HG03521 (cell line): Measurements from ENCODE around the gene TREX2.

Experiments
- ATAC-seq: cut with Tn5 transposase; IDR thresholded peaks from one replicate; pipeline ENCODE4 v1.9.1; 2021; ENCODE audit warnings: mild to moderate bottlenecking, moderate library complexity; ENCODE audit not compliant: unreplicated experiment

The TREX2 gene

DNA sequence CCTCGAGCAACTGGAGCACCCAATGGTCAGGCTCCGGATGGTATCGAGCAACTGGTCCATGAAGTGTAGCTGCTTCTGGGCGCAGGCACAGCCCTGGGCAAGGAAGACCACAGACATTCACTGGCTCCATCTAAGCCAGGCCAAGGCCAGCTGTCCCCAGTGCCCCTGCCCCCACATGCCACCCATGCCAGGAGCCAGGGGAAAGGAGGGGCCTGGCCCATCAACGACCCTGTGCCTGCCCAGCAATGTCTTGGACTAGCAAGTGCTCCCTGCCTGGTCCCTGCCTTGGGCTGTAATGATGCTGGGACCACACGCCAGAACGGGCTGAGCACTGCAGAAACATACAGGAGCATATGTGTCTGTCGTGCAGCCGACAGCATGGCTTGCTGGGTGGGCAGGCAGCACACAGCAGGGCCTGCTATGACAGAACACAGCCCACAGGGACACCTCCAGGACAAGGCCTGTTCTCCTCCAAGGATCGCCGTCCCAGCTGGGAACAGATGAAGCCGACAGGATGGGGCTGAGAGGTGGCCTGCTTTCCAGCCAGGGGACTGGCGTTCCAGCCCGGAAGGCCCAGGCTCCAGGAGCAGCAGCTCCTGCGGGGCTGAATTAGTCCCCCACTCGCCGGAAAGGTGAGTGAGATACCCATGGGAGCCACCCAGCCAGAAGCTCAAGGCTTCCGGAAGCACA lies 11.4 kb upstream of the TREX2 start:
- ATAC-seq = no peak

DNA sequence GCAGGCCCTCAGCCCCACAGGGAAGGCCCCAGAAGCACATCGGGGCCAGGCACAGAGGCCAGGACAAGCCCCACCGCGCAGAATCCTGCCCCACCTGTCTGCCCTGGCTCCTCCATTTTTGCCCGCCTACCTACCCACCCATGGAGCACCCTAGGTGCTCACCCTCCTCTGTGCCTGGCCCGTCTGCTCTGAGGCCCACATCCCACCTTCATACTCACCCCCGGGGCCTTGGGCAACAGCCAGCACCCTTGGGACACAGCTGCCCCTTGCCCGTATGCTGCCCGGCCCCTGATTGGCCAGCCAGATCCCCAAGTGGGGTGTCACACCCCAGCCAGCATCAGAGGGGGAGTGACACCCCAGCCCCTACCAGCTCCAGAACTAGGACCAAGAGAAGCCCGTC lies 10.8 kb upstream of the TREX2 start:
- no peak for ATAC-seq

DNA sequence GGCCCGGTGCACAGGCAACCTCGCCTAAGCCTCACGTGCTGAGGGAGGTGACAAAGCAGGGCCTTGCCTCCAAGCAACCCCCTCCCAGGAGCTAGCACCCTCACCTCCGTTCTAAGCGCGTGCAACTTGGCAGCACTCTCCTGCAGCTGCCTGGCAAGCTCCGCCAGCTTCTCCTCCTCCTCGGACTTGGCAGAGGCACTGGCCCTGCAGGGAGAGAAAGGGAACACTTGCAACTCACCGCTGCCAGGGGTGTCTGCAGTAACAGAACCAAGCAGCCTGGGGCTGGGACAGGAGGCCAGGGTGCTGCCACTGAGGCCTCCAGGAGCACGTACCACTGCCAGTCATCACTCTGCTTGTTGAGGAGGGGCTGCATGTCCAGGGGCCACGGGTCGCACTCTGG lies 10.3 kb upstream of the TREX2 start:
- no peak for ATAC-seq

DNA sequence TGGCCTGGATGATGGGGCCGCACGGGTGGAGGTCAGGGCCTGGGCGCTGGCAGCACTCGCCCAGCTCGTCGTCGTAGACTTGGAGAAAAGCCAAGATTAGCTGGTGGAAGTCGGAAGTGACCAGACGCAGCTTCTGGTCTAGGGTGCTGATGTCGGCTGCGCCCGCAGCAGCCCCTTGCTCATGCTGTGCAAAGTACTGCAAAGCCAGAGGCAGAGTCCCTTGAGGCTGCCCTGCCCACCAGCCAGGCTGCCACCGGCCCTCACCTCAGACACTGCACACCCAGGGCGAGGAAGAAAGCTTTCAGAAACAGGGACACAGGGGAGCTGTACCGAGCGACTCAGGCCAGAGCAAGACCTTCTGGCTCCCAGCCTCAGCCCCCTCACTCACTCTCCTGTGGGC lies 9.7 kb upstream of the TREX2 start:
- ATAC-seq = no peak

- no peak for ATAC-seq
These were observed 9.2 kb upstream of the TREX2 start for GRCh38 chrX:153454901-153455550.

DNA sequence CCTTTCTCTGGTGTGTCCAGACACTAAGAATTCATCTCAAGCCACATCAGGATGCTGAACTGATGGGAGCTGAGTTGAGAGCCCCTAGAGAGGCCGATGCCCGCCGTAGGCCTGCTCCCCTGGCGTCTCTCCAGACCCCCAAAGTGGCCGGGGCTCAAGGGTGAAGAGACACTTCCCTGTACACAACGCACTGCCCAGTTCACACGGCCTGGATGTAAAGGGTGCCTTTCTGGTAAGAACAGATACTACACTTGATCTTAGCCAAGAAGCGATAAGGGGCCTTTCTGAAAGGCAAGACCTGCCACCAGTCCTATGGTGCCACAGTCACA lies 5.1 kb upstream of the TREX2 start:
- no peak for ATAC-seq

- ATAC-seq = no peak
These were observed 4.5 kb upstream of the TREX2 start for GRCh38 chrX:153450114-153450948.

- no peak for ATAC-seq
These were observed 3.7 kb upstream of the TREX2 start for GRCh38 chrX:153449368-153450113.

GRCh38 chrX:153448556-153449367 lies 2.9 kb upstream of the TREX2 start:
- ATAC-seq = no peak

GRCh38 chrX:153447581-153447960 lies 1.7 kb upstream of the TREX2 start:
- no peak for ATAC-seq

DNA sequence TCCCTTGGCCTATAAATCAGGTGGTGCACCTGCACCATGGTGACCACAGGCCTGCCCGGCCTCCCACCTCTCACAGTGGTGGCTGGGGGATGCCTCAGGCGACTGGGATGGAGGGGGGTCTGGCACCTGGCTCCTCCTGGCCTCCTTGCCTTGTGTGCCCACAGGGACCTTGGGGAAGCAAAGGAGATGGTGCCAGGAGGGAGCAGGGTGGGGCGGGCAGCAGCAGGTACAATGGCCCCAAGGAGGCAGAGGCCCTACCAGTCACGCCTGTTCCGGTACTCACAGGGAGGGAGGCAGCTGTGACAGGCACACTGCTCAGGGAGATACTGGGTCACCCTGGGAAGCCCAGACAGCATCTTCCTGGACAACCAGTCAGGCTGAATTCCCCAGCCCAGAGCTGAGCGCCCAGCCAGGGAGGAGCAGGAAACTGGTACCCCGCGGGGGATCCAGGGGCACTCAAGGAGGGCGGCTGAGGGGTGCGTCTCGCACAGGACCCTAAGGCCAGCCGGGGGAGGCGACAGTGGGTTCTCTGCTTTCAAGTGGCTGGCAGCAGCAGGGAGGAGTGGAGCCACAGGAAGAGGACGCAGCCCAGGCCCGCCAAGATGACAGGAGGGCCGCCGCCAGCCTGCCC lies 1.2 kb upstream of the TREX2 start:
- no peak for ATAC-seq

- no peak for ATAC-seq
These were observed 730 bp upstream of the TREX2 start for GRCh38 chrX:153446636-153446936.

- no peak for ATAC-seq
These were observed 575 bp downstream of the TREX2 start for GRCh38 chrX:153445106-153445855.

GRCh38 chrX:153444333-153445011 lies 1.4 kb downstream of the TREX2 start:
- no peak for ATAC-seq

DNA sequence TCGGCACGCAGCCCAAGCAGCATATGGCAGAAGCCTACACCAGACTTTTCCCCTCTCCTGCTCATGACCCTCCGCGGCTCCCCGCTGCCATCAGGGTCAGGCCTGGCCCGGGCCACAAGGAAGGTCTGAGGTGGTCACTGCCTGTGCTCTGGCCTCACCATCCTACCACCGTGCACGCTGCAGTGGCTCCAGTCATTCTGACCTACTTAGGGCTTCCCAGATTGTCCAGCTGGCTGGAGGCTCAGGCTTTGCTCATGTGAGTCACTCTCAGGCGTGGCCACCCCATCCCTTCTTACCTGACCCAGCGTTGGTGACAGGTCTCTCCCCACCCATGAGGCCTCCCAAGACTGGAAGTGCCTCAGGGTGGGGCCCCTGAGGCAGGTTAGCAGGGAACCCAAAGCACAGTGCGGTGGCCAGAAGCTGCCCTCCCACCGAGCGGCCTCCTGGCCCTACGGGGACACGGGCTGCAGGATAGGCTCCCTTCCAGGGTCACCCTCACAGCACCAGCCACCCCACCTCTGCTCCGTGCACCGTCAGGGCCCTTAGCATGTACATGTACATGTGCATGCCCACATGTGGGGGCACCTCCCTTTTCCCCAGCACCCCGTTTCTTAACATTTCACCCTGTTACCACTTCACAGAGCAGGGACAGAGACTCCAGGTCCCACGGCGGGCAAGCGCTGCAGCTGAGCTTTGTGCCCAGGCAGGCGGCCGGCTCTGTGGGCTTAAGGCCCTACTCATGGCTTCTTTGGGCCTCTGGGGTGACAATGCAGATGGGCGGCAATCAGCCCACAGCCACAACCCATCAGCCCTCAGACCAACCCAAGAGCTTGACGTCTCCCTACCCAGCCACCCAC lies 2.2 kb downstream of the TREX2 start:
- ATAC-seq = no peak

DNA sequence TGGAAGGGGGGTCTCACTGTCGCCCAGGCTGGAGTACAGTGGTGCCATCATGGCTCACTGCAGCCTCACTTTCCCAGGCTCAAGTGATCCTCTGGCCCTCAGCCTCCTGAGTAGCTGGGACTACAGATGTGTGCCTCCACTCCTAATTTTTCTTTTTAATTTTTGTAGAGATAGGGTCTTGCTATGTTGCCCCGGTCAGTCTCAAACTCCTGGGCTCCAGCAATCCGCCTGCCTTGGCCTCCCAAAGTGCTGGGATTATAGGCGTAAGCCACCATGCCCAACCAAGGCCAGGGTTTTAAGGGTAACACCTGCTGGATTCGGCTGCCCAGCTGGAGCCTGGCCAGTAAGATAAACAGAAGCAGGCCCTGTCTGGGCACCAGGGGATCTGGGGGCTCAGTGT lies 3.4 kb downstream of the TREX2 start:
- no peak for ATAC-seq

DNA sequence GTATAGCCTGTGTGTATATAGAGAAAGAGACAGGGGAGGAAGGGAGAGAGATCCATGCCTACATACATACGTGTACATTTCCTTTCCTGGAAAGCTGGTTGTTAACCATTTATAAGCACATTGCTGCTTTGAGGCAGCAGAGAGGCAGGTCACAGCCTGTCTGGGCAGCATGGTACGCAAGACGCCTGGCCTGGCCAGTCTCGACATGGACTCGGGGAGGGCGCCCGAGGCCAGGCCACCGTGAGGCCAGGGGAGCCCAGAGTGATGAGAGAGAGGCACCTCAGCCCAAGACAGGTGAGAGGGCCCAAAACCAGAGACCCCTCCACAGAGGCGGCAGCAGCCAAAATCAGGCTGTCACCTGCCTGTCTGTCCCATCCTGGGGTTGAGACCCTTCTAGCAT lies 3.9 kb downstream of the TREX2 start:
- no peak for ATAC-seq

GRCh38 chrX:153441296-153441695 lies 4.6 kb downstream of the TREX2 start:
- no peak for ATAC-seq
